Caco-2 (cell line): ENCODE measurements around the gene CCNQ. TPM values are rescaled to one million over a fixed set of nuclear protein-coding genes. Genes with fewer than 3 reads are reported as not detected.
"Not testable (repeated sequence)": the region's sequence is repeated elsewhere in the genome, so short reads cannot be mapped to it uniquely, and the experiment has no call there.

Experiments used
- BruUV-seq: library from RNA; stranded (reverse); fragments of 400-500 nt; replicated peaks from 2 replicates; lab custom pipeline; 2021; lab: Mats Ljungman, UMichigan
- CTCF ChIA-PET: fragments of 300-600 bp; sonication (Branson Sonifier 250); formaldehyde crosslinking; loops from one replicate; lab custom pipeline; 2022; ENCODE audit warnings: antibody characterized with exemption; lab: Charles Lee
- POLR2A ChIA-PET: fragments of 300-600 bp; sonication (Branson Sonifier 250); formaldehyde crosslinking; loops from one replicate; lab custom pipeline; 2022; ENCODE audit warnings: antibody characterized with exemption; lab: Charles Lee
- DNase-seq, 2 experiments: peaks; one replicate each; pipeline versions ENCODE4 v3.0.0 to v3.0.0-alpha.2; 2020 to 2022
- H3K27me3 ChIP-seq: replicated peaks from 2 replicates; pipeline ENCODE4 v1.6.0; 2011; ENCODE audit warnings: low read length; ENCODE audit not compliant: control insufficient read depth, insufficient read depth
- H3K36me3 ChIP-seq: 2 replicates; pipeline ENCODE4 v1.5.1; 2011; ENCODE audit warnings: low read length; ENCODE audit not compliant: control insufficient read depth, insufficient read depth
- H3K4me1 ChIP-seq: fragments of 250-450 bp; sonication (Bioruptor Pico); 2 replicates; pipeline ENCODE4 v1.5.1; 2020; ENCODE audit warnings: mild to moderate bottlenecking
- H3K4me3 ChIP-seq: 2 replicates; pipeline ENCODE4 v1.5.1; 2011; ENCODE audit warnings: low read depth, mild to moderate bottlenecking, control low read depth, low read length
- H3K9me3 ChIP-seq: fragments of 250-450 bp; sonication (Bioruptor Pico); 2 replicates; pipeline ENCODE4 v1.5.1; 2020; ENCODE audit warnings: mild to moderate bottlenecking, moderate library complexity
- H3K27ac Mint-ChIP-seq: one replicate; pipeline ENCODE4 v1.8.0; 2022; ENCODE audit warnings: mixed read lengths; ENCODE audit not compliant: unreplicated experiment
- H3K27me3 Mint-ChIP-seq: one replicate; pipeline ENCODE4 v1.8.0; 2022; ENCODE audit warnings: mixed read lengths; ENCODE audit not compliant: insufficient read depth, unreplicated experiment
- H3K36me3 Mint-ChIP-seq: one replicate; pipeline ENCODE4 v1.8.0; 2022; ENCODE audit warnings: mild to moderate bottlenecking, mixed read lengths; ENCODE audit not compliant: insufficient read depth, unreplicated experiment
- H3K4me1 Mint-ChIP-seq: one replicate; pipeline ENCODE4 v1.8.0; 2022; ENCODE audit warnings: low read depth, mixed read lengths; ENCODE audit not compliant: unreplicated experiment
- H3K4me3 Mint-ChIP-seq: one replicate; pipeline ENCODE4 v1.8.0; 2022; ENCODE audit warnings: mild to moderate bottlenecking, moderate library complexity, mixed read lengths; ENCODE audit not compliant: unreplicated experiment
- H3K9me3 Mint-ChIP-seq: one replicate; pipeline ENCODE4 v1.8.0; 2022; ENCODE audit warnings: mixed read lengths; ENCODE audit not compliant: unreplicated experiment
- intact Hi-C: fragments of 100-400 bp; cut with micrococcal nuclease; formaldehyde crosslinking; loops from one replicate; pipeline ENCODE4 v1.10.0; 2022; ENCODE audit not compliant: unreplicated experiment
- total RNA-seq: library from RNA; stranded (reverse); gene quantifications from 2 replicates; pipeline ENCODE4 v1.2.3, GENCODE V29; 2022
- TF ChIP-seq, protein P1 (sequence below), 2 experiments: fragments of 200-600 bp in 1 of 2; IDR thresholded peaks; 1 replicate in 1 of 2; 2 replicates in 1 of 2; pipeline versions ENCODE4 v1.5.1 to v1.8.0; 2011 to 2022; ENCODE audit warnings: antibody characterized with exemption in 1 of 2, control low read depth in 1 of 2, inconsistent platforms in 1 of 2, low read depth in 1 of 2, low read length in 1 of 2, mild to moderate bottlenecking in 1 of 2, moderate library complexity in 1 of 2; ENCODE audit not compliant: insufficient read depth in 1 of 2, severe bottlenecking in 1 of 2, unreplicated experiment in 1 of 2

Gene CCNQ
- total RNA-seq, 1 experiment from 2014 or later: 23.8 TPM

DNA sequence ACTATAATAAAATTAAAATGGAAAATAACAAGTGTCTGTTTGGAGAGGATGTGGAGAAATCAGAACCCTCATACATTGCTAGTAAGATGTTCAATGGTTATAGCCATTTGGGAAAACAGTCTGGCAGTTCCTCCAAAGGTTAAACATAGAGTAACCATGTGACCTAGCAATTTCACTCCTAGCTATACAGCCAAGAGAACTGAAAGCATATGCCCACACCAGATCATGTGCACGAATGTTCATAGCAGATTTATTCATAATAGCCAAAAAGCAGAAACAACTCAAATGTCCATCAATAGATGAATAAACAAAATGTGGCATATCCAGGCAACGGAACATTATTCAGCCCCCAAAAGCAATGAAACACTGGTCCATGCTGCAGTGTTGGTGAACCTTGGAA lies 9.4 kb upstream of the CCNQ start:
- ChIA-PET CTCF (interaction anchor here (0.7 kb wide), 1 partner anchor 148 kb away, joined by 3 read pairs; no protein-coding TSS in a partner anchor), POLR2A (no interaction called here)
- H3K27me3 Mint-ChIP-seq: no peaks in the 10 kb centered on the region
- H3K4me1 Mint-ChIP-seq: no peaks in the 10 kb centered on the region
- H3K9me3 Mint-ChIP-seq: no peaks in the 10 kb centered on the region
- no TSS peak for BruUV-seq
- no peak for DNase-seq
- intact Hi-C loops: no loop called here
- H3K27me3 ChIP-seq: no peaks in the 10 kb centered on the region
- no peaks in the 10 kb centered on the region for H3K4me1 ChIP-seq
- no peaks in the 10 kb centered on the region for H3K36me3 Mint-ChIP-seq
- no peaks in the 10 kb centered on the region for H3K36me3 ChIP-seq
- no peak overlapping the region for H3K4me3 ChIP-seq
- no peak overlapping the region for H3K4me3 Mint-ChIP-seq
- TF ChIP-seq, protein P1, sequence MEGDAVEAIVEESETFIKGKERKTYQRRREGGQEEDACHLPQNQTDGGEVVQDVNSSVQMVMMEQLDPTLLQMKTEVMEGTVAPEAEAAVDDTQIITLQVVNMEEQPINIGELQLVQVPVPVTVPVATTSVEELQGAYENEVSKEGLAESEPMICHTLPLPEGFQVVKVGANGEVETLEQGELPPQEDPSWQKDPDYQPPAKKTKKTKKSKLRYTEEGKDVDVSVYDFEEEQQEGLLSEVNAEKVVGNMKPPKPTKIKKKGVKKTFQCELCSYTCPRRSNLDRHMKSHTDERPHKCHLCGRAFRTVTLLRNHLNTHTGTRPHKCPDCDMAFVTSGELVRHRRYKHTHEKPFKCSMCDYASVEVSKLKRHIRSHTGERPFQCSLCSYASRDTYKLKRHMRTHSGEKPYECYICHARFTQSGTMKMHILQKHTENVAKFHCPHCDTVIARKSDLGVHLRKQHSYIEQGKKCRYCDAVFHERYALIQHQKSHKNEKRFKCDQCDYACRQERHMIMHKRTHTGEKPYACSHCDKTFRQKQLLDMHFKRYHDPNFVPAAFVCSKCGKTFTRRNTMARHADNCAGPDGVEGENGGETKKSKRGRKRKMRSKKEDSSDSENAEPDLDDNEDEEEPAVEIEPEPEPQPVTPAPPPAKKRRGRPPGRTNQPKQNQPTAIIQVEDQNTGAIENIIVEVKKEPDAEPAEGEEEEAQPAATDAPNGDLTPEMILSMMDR (IDR thresholded peaks at IDR 0.05; ENCODE audit: insufficient read depth in 1 of 2, low read depth in 1 of 2, low read length in 1 of 2, severe bottlenecking in 1 of 2, unreplicated experiment in 1 of 2): no peak
- H3K27ac Mint-ChIP-seq: no peak overlapping the region
- H3K9me3 ChIP-seq: no peaks in the 10 kb centered on the region

DNA sequence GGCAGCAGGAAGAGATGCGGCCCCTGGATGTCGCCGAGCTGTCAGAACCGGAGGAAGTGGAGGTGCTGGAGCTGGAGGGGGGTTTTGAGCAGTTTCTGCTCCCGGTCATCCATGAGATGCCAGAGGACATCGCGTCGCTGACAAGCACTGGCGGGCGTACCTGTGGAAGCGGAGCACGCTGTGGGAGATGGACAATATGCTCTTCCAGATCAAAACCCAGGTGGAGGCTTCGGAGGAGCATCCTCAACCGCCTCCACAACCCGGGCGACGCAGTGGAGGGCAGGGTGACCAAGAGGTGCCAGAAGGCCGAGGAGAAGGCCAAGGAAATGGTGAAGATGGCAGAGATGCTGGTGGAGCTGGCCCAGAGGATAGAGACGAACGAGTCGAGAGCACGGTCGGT lies 7.6 kb upstream of the CCNQ start:
- CTCF ChIA-PET: interaction anchor here (0.5 to 1.8 kb wide), 2 partner anchors 56 to 61 kb away, joined by 3 to 6 read pairs; no protein-coding TSS in a partner anchor
- no peak overlapping the region for H3K4me3 ChIP-seq
- DNase-seq: no peak
- no peak overlapping the region for H3K27ac Mint-ChIP-seq
- no peaks in the 10 kb centered on the region for H3K36me3 ChIP-seq
- H3K9me3 Mint-ChIP-seq: no peaks in the 10 kb centered on the region
- no peaks in the 10 kb centered on the region for H3K4me1 Mint-ChIP-seq
- no peaks in the 10 kb centered on the region for H3K4me1 ChIP-seq
- intact Hi-C loops: no loop called here
- no TSS peak for BruUV-seq
- no peaks in the 10 kb centered on the region for H3K36me3 Mint-ChIP-seq
- POLR2A ChIA-PET: no interaction called here
- no peak overlapping the region for H3K4me3 Mint-ChIP-seq
- H3K27me3 ChIP-seq: no peaks in the 10 kb centered on the region
- no peaks in the 10 kb centered on the region for H3K9me3 ChIP-seq
- TF ChIP-seq, protein P1 (IDR thresholded peaks at IDR 0.05; ENCODE audit: insufficient read depth in 1 of 2, low read depth in 1 of 2, low read length in 1 of 2, severe bottlenecking in 1 of 2, unreplicated experiment in 1 of 2): no peak
- no peaks in the 10 kb centered on the region for H3K27me3 Mint-ChIP-seq

DNA sequence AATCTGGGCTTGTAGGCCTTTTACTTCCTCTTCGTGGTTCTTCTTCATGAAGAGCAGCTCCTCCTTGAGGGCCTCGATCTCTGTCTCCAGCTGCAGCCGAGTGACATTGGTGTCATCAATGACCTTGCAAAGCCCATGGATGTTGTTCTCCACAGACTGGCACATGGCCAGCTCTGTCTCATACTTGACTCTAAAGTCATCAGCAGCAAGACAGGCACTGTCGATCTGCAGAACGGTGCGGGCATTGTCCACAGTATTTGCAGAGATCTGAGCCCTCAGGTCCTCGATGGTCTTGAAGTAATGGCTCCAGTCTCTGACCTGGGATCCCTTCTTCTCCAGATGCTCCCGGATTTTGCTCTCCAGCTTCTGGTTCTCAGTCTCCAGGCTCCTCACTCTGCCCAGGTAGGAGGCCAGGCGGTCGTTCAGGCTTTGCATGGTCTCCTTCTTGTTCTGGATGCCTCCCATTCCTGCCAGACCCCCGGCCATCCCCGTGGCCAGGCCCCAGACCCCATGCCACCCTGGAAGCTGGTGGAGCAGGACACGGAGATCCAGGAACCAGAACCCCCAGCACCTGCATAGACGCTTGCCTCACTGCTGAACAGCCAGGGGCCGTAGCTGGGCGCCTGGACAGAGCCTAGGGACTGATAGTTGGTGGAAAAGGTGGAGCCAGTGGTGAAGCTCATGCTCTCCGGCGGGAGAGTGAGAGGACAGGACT lies 5.9 kb upstream of the CCNQ start:
- CTCF ChIA-PET: interaction anchor here (1.8 kb wide), 1 partner anchor 63 kb away, joined by 6 read pairs; no protein-coding TSS in a partner anchor
- H3K4me1 ChIP-seq, H3K27me3 ChIP-seq, intact Hi-C loops, H3K9me3 ChIP-seq, H3K4me1 Mint-ChIP-seq, H3K27ac Mint-ChIP-seq, H3K4me3 Mint-ChIP-seq, H3K9me3 Mint-ChIP-seq, H3K36me3 Mint-ChIP-seq, H3K36me3 ChIP-seq, H3K4me3 ChIP-seq, POLR2A ChIA-PET, DNase-seq, BruUV-seq, H3K27me3 Mint-ChIP-seq: not testable (repeated sequence)
